Keratinocyte (primary cell): ENCODE measurements around the gene SLC8A3.

Experiments
- CTCF ChIP-seq, 3 experiments: IDR thresholded peaks in 1 of 3; conservative IDR thresholded peaks in 1 of 3; optimal IDR thresholded peaks in 1 of 3; 2 replicates in 2 of 3; 3 replicates in 1 of 3; pipeline versions ENCODE3 to v1.5.1; 2011; ENCODE audit warnings: low read length in 3 of 3, mild to moderate bottlenecking in 3 of 3, moderate library complexity in 2 of 3, control low read depth in 1 of 3, inconsistent platforms in 1 of 3; ENCODE audit not compliant: insufficient read depth in 2 of 3; ENCODE audit errors: extremely low read depth in 1 of 3
- EZH2 ChIP-seq: IDR thresholded peaks from one replicate; pipeline ENCODE4 v1.6.1; 2012; ENCODE audit warnings: inconsistent platforms, mild to moderate bottlenecking, low read length, moderate library complexity

- TF ChIP-seq CTCF (optimal IDR thresholded peaks at IDR 0.05 in 1 of 3, IDR thresholded peaks at IDR 0.05 in 1 of 3, conservative IDR thresholded peaks at IDR 0.05 in 1 of 3; ENCODE audit: extremely low read depth in 1 of 3, insufficient read depth in 2 of 3, low read length in 3 of 3) (no peak), EZH2 (no peak)
Measured at GRCh38 chr14:70133461-70133860, 55.3 kb downstream of the SLC8A3 start.
